HG03565 (cell line): Measurements from ENCODE around the gene CCDC92.
"Not testable (repeated sequence)": the region's sequence is repeated elsewhere in the genome, so short reads cannot be mapped to it uniquely, and the experiment has no call there.

Experiments
- ATAC-seq: cut with Tn5 transposase; IDR thresholded peaks from one replicate; pipeline ENCODE4 v1.9.1; 2021; ENCODE audit warnings: mild to moderate bottlenecking, moderate library complexity; ENCODE audit not compliant: unreplicated experiment

CCDC92 gene

GRCh38 chr12:123950476-123951349 is 21.9 kb downstream of the CCDC92 start:
- no peak for ATAC-seq

GRCh38 chr12:123949770-123950165 is 22.9 kb downstream of the CCDC92 start:
- no peak for ATAC-seq

- ATAC-seq = no peak
Observed at GRCh38 chr12:123948796-123949769, 23.5 kb downstream of the CCDC92 start.

- ATAC-seq = no peak
Observed at GRCh38 chr12:123948401-123948795, 24.2 kb downstream of the CCDC92 start.

GRCh38 chr12:123947531-123947930 is 25.1 kb downstream of the CCDC92 start:
- ATAC-seq = not testable (repeated sequence)

- not testable (repeated sequence) for ATAC-seq
Observed at GRCh38 chr12:123946516-123947505, 25.8 kb downstream of the CCDC92 start.

- ATAC-seq = no peak
Observed at GRCh38 chr12:123946152-123946515, 26.5 kb downstream of the CCDC92 start.

GRCh38 chr12:123945287-123946151 is 27.1 kb downstream of the CCDC92 start:
- no peak for ATAC-seq

GRCh38 chr12:123944696-123945095 is 27.9 kb downstream of the CCDC92 start:
- no peak for ATAC-seq

- no peak for ATAC-seq
Observed at GRCh38 chr12:123943816-123944215, 28.8 kb downstream of the CCDC92 start.

GRCh38 chr12:123942911-123943648 is 29.6 kb downstream of the CCDC92 start:
- ATAC-seq = no peak

- no peak for ATAC-seq
Observed at GRCh38 chr12:123942238-123942653, 30.4 kb downstream of the CCDC92 start.

- ATAC-seq = no peak
Observed at GRCh38 chr12:123941624-123942237, 30.9 kb downstream of the CCDC92 start.

GRCh38 chr12:123941000-123941399 is 31.6 kb downstream of the CCDC92 start:
- ATAC-seq = no peak

- ATAC-seq = no peak
Observed at GRCh38 chr12:123940627-123940966, 32.0 kb downstream of the CCDC92 start.

- ATAC-seq = no peak
Observed at GRCh38 chr12:123939716-123940626, 32.7 kb downstream of the CCDC92 start.

- no peak for ATAC-seq
Observed at GRCh38 chr12:123938679-123939480, 33.8 kb downstream of the CCDC92 start.
